NCI-H2196 treated with DMSO at 0.1 percent for 48 hours (cell line): Measurements from ENCODE around the gene PRPF38A.

ENCODE experiments used
- DNase-seq: peaks from one replicate; lab custom pipeline; 2025; ENCODE audit not compliant: unreplicated experiment; lab: John Stamatoyannopoulos, UW

Gene PRPF38A

DNA sequence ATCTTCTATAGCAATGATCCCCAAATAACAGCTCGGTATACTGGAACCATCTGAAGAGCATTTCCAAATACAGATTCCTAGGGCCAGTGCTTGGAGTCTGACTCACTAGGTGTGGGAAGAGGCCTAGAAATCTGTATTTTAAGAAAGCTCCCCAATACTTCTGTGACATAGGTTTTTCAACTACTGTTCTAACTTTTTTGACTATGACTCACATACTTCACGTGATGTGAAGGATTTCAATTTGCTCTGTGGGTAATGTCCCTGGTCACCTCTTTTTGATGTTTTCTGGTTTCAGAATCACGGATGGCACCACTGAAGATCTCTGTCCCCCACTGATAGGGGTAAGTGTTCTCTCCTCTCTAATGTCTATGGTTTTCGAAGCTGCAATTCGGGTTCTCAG, 11.2 kb upstream of the PRPF38A start:
- DNase-seq = no peak

DNA sequence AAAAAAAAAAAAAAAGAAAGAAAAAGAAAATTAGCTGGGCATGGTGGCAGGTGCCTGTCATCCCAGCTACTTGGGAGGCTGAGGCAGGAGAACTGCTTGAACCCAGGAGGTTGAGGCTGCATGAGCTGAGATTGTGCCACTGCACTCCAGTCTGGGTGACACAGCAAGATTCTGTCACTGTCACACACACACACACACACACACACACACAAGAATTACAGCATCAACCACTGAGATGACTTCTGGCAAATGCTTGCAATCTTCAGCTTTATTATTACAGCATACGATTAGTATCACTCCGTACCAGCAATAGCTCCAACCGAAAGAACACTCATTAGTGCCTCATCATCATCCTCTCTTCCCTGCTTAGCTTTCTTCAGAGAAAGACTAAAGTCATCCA, 4.8 kb upstream of the PRPF38A start:
- DNase-seq = no peak

DNA sequence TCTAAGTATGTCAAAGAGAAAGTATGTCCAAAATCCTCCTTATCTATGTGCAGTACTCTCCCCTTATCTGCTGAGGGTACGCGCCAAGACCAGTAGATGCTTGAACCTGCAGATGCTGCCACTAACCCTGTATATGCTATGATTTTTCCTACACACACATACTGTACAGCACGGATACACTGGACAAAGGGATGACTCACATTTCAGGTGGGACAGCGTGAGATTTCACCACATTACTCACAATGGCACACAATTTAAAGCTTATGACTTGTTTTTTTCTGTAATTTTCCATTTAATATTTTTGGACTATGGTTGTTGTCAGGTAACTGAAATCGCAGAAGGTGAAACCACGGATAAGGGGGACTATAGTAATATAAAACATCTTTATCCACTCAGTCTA, 4.3 kb upstream of the PRPF38A start:
- DNase-seq = no peak

DNA sequence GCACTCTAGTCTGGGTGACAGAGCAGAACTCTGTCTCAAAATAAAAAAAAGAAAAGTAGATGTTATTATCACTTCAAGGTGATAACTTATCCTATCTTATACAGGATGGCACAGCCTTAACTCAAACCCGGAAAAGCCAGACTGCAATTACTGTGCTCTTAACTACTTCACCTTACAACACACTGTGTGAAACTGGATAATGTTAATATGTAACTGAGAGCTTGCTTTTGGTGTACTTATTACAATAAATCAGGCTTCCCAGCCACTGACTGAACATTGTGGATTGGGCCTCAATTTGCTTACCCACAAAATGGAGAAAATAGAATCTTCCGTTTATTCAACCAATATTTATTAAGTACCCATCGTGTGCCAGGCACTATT, 1.6 kb upstream of the PRPF38A start:
- no peak for DNase-seq

DNA sequence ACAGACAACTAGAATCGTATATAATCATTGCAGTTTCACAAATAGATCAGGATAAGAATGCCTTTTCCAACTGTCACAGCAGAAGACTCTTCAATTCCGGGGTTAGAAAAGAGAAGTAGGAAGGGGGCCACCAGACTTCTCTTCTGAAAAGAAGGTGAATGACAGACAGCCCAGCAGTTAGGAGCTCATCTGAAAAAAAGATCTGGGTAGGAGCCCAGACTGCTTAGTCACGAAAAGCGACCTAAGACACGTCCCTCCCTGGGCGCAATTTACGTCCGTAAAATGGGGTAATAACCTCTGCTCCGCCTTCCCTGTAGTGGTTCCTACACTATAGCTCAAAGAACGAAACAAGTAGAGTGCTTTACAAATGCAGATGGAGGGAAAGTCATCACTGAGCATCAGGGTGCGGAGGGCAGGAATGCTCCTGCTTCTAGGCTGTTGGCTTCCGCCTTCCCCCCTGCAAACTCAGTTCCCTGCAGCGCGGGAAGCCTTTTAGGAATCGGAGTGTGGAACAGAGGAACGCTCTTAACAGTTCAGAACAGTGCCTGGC, 761 bp upstream of the PRPF38A start:
- no peak for DNase-seq

DNA sequence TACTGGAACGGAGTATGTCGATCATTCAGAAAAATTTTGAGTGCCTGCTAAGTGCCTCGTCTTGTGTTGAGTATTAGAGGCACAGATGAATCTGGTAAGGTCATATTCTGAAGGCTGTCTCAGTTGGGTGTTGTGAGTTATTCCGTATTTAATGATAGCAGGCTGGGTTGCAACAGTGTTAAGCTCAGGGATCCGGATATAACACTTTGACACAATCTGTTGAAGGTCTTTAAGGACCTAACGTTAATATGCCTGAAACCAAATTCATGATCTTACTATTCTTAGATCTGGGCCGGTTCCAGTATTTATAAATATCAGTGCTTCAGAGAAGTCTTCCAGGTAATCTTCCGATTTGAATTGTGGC, 555 bp downstream of the PRPF38A start:
- no peak for DNase-seq

DNA sequence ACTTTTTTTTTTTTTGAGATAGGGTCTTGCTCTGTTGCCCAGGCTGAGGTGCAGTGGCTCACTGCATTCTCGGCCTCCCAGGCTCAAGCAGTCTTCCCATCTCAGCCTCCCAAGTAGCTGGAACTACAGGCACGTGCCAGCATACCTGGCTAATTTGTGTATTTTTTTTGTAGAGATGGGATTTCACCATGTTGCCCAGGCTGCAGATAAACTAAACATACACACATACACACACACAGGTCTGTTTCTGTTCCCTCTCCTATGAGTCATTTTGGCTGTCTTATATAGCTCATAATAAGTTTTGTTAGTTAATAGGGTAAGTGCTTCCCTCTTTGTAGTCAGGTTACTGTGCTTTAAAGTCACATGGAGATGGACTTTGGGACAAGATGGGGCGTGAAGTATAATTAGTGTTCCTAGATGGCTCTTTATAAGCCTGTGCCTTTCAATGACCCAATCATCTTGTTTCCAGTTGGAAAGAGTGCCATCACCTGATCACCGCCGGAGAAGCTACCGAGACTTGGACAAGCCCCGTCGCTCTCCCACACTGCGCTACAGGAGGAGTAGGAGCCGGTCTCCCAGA, 9.1 kb downstream of the PRPF38A start:
- DNase-seq = no peak

DNA sequence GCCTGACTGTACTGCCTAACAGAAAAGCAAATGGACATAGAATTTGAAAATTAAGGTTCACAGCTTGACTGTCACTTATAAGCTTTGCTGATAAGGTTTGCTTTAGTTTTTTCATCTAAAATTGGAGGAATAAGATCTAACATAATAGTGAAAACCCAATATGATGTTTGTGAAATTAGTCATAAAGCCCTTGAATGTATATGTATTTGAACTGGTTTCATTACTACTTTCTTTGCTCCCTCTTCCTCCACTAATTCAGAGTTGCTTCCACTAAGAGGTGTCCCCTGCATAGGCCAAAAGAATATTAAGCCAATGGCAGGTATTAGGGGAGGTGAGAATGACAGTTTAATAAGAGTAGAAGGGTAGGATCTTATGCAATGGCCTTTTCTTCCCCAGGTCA, 10.5 kb downstream of the PRPF38A start:
- DNase-seq = no peak

DNA sequence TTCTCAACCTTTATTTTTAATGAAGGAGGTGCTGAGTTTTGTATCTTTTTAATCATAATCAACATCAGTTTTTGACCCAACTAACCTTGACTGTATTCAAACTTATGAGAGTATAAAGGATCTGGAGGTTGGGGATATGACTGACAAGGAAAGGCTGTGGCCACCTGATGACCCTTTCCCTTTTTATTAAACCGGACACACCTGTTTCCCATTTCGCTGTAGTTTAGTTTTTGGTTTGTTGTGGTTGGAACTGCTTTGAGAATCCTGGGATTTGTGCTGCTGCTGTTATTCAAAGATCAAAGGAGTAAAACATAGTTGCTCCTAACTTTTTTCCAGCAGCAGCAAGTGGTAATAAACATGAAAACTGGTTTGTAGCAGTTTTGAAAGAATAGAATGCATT, 12.4 kb downstream of the PRPF38A start:
- no peak for DNase-seq

DNA sequence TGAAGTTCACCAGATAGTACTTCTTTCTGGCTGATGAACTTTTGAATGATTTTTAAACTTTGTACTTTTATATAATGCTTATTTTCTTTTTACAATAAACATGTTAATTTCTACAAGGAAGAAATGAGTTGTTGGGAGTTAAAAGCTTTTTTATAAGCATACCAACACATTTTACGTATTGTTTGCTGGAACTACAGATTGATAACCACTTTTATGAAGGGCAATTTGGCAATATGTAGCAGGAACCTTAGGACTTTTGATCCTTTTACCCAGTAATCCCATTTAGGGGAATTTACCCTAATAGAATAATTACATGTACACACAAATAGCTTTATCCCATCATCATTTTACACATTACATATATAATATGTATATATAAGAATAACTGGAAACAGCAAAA, 16.3 kb downstream of the PRPF38A start:
- DNase-seq = no peak

DNA sequence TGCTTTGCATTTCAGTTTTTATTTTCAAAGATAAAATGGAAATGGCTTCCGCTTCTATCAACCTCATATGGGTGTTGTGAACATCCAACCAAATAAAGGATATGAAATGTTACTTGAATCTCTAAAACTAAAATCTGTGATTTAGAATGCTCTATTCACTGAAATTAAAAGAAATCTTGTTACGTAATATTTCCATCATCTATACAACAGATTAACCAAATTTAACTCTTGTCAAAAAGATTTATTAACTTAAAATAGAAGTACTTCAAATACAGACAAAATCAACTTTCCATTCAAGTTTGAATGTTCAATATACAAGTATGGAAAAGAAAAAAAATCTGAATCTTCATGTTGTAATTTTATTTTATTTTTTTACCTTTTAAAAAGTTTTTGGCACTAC, 18.7 kb downstream of the PRPF38A start:
- DNase-seq = no peak

DNA sequence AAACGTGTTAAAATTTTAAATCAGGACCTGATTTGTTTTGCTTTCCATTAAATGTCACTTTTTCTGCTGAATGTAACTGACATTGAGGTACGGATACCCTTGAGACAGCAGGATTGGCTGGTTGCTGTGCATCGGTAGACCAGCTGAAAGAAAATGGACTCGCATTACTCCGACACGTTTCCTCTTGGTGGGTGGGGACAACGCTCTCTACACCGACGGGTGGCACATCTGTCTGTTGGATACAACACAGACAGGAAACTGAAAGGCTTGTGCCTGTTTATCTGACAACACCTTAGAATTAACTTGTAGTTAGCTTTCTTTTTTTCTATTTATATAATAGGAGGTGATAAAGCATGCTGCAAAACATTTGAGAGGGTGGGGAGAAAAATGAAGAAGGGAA, 19.4 kb downstream of the PRPF38A start:
- DNase-seq = no peak

DNA sequence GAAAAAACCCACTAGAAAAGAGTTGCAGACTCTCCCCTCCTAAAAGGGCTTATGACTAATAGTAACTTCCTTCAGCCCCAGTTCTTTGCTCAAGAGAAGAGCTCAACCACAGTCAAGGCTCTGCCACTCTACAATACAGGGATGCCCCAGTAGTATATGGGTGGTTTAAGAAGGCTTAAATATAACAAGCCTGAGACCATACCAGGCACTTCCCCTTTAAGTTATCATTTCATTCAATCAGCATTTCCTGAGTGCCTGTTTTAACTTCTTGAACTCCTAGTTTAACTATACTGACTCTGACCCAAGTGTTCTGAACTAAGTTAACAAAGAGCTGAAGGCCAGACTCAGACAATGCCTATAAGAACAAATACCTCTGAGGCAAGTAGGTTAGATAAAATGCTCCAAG, 19.8 kb downstream of the PRPF38A start:
- DNase-seq = no peak

DNA sequence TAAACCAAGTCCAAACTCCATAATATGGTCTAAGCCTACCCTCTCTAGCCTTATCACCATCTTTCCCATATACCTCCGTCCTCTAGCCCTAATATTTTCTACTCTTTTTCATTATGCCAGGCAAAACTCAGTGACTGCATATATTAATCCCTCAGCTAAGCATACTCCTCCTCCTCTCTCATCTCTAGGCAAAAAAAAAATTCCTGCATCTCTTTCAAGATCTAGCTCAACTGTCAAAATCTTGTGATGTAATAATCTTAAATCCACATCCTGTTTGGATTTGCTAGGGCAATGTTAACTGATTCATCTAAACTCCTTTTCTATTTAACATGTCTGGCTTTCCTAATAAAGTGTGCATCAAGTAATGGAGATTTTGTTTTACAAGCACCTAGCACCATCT, 20.4 kb downstream of the PRPF38A start:
- no peak for DNase-seq

DNA sequence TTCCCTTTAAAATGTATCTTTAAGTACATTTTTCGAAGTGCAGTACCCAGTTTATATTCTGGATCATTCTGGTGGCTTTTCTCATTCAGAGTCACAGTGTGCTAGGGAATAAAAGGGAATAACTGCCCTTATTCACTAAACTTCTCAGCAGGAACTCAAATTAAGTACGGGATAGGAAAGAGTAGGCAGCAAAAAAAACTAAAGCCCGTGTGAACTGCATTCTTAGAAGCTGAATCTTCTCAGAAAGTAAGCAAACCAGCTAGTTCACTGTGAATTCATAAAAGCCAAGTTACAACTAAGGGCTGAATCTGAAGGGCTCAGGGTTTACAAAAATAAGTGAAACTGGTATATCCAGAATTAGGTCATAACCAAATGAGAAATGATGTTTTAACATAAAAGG, 22.0 kb downstream of the PRPF38A start:
- DNase-seq = no peak

DNA sequence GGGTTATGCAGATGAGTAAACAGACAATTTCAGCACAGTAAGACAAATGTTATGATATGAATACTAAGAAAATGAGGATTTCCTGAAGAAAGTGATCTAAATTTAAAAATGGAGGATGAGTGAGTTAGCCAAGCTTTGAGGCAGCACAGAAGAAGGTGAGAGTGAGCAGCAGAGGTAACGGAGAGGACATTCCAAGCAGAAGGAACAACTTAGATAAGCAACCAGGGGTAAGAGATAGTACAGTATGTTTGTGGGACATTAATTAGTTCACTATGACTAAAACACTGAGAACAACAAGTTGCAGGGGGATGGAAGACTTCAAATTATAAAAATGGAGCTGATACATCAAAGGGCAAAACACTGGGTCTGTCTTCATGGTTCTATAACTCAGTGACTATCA, 22.8 kb downstream of the PRPF38A start:
- no peak for DNase-seq

DNA sequence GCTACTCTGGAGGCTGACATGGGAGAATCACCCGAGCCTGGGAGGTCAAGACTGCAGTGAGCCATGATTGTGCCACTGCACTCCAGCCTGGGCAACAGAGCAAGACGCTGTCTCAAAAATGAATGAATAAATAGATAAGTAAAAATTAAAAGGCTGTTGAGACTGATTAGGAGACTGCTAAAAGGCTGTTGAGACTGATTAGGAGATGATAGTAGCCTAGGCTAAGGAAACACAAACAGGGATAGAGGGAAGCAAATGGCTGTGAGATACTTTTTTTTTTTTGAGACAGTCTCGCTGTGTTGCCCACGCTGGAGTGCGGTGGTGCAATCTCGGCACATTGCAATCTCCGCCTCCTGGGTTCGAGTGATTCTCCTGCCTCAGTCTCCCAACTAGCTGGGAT, 28.4 kb downstream of the PRPF38A start:
- DNase-seq = no peak

DNA sequence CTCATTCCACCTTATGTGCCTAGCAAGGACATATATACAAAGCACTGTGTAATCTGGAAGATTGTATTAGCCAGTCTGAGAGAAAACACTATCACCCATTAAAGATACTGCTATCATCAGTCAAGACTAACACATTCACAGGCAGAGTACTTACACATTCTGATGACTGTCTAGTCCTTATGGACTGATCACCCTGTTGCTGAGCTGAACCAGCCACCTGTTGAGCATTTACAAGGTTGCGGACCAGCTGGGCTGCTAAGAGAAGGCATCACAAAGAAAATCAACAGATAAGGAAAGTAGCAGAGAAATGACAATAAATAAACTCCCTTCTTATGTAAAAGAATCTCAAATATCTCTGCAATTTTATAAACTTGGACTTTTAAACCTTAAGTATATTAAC, 30.8 kb downstream of the PRPF38A start:
- no peak for DNase-seq

DNA sequence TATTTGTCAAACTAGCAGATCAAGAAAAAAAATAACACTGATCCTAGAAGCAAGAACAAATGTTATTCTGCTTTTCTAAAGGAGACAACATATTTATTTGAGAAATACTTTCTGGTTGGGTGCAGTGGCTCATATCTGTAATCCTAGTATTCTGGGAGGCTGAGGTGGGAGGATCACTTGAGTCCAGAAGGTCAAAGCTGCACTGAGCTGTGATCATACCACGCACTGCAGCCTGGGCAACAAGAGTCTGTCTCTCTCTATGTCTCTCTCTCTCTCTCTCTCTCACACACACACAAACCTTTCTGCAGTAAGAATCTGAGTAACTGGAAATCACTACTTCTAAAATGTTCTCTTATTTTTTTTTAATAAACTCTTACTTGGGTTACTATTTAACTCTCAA, 31.2 kb downstream of the PRPF38A start:
- DNase-seq = no peak

DNA sequence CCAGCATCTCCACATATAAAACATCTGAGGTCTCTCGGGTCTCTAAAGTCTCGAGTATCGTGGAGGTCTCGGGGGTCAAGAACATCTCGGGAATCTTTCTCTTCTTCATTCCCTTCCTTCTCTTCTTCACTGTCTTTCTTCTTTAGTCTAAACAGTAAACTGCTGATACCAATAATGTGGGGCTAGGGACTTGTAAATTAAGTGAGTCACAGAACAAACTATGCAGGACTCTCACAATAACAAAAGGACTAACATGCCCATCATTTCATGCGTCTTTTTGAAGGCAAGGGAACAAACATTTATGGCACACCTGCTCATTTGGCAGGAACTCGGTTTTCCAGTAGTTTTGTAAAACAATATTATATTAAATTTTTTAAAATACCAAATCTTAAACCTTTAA, 32.4 kb downstream of the PRPF38A start:
- DNase-seq = no peak

DNA sequence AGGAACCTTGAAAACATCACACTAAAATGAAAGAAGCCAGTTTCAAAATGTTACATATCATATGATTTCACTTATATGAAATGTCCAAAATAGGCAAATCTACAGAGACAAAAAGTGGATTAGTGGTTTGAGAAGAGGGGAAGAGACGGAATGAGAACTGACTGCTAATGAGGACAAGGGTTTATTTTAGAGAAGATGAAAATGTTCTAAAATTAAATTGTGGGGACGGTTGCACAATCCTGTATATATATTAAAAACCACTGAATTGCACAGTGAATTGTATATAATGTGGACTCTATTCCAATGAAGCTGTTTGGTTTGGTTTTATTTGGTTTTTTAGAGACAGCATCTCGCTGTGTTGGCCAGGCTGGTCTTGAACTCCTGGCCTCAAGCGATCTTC, 35.6 kb downstream of the PRPF38A start:
- no peak for DNase-seq

DNA sequence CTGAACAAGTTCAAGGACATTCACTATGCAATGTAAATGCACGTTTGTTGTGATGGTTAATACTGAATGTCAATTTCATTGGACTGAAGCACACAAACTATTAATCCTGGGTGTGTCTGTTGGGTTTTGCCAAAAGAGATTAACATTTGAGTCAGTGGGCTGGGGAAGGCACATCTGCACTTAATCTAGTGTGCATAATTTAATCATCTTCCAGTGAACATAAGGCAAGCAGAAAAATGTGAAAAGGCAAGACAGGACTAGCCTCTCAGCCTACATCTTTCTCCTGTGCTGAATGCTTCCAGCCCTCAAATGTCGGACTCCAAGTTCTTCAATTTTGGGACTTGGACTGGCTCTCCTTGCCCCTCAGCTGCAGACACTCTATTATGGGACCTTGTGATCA, 40.1 kb downstream of the PRPF38A start:
- DNase-seq = no peak

DNA sequence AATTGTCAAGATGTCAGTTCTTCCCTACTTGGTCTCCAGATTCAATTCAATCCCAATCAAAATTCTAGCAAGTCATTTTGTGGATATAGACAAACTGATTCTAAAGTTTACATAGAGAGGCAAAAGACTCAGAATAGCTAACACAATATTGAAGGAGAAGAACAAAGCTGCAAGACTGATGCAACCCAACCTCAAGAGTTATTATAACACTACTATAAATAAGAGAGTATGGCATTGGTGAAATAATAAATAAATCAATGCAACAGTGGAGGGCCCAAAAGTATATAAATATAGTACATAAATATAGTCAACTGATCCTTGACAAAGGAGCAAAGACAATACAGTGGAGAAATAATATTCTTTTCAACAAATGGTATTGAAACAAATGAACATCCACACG, 49.7 kb downstream of the PRPF38A start:
- DNase-seq = no peak

DNA sequence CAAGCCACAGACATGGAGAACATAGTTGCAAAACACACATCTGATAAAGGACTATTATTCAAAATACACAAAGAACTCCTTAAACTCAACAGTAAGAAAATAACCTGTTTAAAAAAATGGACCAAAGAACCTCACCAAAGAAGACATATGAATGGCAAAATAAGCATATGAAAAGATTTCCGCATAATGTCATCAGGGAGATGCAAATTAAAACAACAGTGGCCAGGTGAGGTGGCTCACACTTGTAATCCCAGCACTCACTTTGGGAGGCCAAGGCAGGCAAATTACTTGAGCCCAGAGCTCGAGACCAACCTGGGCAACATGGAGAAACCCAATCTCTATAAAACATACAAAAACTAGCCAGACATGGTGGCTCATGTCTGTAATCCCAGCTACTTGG, 50.4 kb downstream of the PRPF38A start:
- no peak for DNase-seq
